GM21390 (cell line): Measurements from ENCODE around the gene MAEL.
A peak's percentile ranks its signal among the peaks of the same experiment; 100 is the strongest.

ENCODE experiments used
- ATAC-seq: cut with Tn5 transposase; IDR thresholded peaks from one replicate; pipeline ENCODE4 v1.9.1; 2021; ENCODE audit not compliant: unreplicated experiment

The MAEL gene

GRCh38 chr1:167054946-167055630 lies 66.0 kb downstream of the MAEL start:
- ATAC-seq, result no peak

GRCh38 chr1:167056529-167057231 lies 67.6 kb downstream of the MAEL start:
- peak; percentile 9 for ATAC-seq

GRCh38 chr1:167057241-167057688 lies 68.2 kb downstream of the MAEL start:
- ATAC-seq, result peak; percentile 58

- ATAC-seq, result peak; percentile 43
Observed at GRCh38 chr1:167059045-167059808, 70.1 kb downstream of the MAEL start.

GRCh38 chr1:167059809-167060107 lies 70.7 kb downstream of the MAEL start:
- ATAC-seq, result no peak

- no peak for ATAC-seq
Observed at GRCh38 chr1:167060141-167061072, 71.3 kb downstream of the MAEL start.

- ATAC-seq, result no peak
Observed at GRCh38 chr1:167061073-167061464, 72.0 kb downstream of the MAEL start.

- no peak for ATAC-seq
Observed at GRCh38 chr1:167064621-167065020, 75.5 kb downstream of the MAEL start.

- ATAC-seq, result no peak
Observed at GRCh38 chr1:167065471-167065870, 76.4 kb downstream of the MAEL start.

- peak; percentile 89 for ATAC-seq
Observed at GRCh38 chr1:167066333-167067122, 77.4 kb downstream of the MAEL start.

- no peak for ATAC-seq
Observed at GRCh38 chr1:167067904-167068303, 78.8 kb downstream of the MAEL start.

- no peak for ATAC-seq
Observed at GRCh38 chr1:167068761-167069160, 79.7 kb downstream of the MAEL start.

- ATAC-seq, result no peak
Observed at GRCh38 chr1:167071286-167071685, 82.2 kb downstream of the MAEL start.
